Measurements from ENCODE around the gene ABHD4. TPM values are rescaled to one million over a fixed set of nuclear protein-coding genes. Genes with fewer than 3 reads are reported as not detected.

The ABHD4 gene
- total and polyA plus RNA-seq, 10 of the 15 experiments (the other 5 are each of a cell fraction or from before 2014, with no cell fraction given) = 5.4 to 28.7 (median 10.8) TPM

DNA sequence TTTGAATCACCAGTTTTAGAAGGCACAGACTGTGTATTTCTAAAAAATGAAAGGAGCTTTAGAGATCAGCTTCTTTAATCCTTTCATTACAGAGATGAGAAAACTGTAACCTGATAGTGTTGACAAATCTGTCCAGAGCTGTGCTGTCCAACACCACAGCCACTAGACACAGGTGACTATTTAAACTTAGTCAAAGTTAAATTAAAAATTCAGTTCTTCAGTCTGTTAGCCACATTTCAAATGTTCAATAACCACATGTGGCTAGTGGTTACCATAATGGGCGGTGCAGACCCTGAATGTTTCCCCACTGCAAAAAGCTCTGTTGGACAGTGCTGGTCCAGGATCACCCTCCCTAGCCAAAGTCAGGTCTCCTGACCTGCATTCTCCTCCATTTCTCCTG, 30.7 kb upstream of the ABHD4 start (continued):
- TF ChIP-seq SKIL (IDR thresholded peaks at IDR 0.05; ENCODE audit: low read depth, poor library complexity, severe bottlenecking) (peak; percentile 16), RELB (IDR thresholded peaks at IDR 0.05; ENCODE audit: low read depth) (no peak), RUNX3 (IDR thresholded peaks at IDR 0.05; ENCODE audit: low read length) (peak; percentile 82), ZNF207 (IDR thresholded peaks at IDR 0.05; ENCODE audit: borderline replicate concordance) (no peak), ZZZ3 (IDR thresholded peaks at IDR 0.05; ENCODE audit: control insufficient read depth, insufficient read length, low read depth) (no peak), CBFB (IDR thresholded peaks at IDR 0.05; ENCODE audit: low read depth) (no peak), SREBF1 (IDR thresholded peaks at IDR 0.05; ENCODE audit: low read length) (no peak), NFYA (IDR thresholded peaks at IDR 0.05; ENCODE audit: borderline replicate concordance, low read depth, low read length) (no peak), DPF2 (IDR thresholded peaks at IDR 0.05) (0 out of 2 replicates have a peak, but pooled peaks have one; percentile 20), CREM (IDR thresholded peaks at IDR 0.05; ENCODE audit: low read depth) (no peak), BACH1 (IDR thresholded peaks at IDR 0.05; ENCODE audit: borderline replicate concordance) (no peak; the same call in 1 of the 2 replicates), SIN3A (IDR thresholded peaks at IDR 0.05; ENCODE audit: low read depth, low read length) (no peak), POLR2A (IDR thresholded peaks at IDR 0.05; ENCODE audit: low read depth, low read length) (no peak), KAT2A (conservative IDR thresholded peaks at IDR 0.05; ENCODE audit: control insufficient read depth, low read depth, low read length) (no peak), NBN (IDR thresholded peaks at IDR 0.05) (no peak), ATF7 (IDR thresholded peaks at IDR 0.05; ENCODE audit: low read depth) (0 out of 2 replicates have a peak, but pooled peaks have one; percentile 16), BCLAF1 (IDR thresholded peaks at IDR 0.05) (no peak)
- TF ChIP-seq, protein P1, sequence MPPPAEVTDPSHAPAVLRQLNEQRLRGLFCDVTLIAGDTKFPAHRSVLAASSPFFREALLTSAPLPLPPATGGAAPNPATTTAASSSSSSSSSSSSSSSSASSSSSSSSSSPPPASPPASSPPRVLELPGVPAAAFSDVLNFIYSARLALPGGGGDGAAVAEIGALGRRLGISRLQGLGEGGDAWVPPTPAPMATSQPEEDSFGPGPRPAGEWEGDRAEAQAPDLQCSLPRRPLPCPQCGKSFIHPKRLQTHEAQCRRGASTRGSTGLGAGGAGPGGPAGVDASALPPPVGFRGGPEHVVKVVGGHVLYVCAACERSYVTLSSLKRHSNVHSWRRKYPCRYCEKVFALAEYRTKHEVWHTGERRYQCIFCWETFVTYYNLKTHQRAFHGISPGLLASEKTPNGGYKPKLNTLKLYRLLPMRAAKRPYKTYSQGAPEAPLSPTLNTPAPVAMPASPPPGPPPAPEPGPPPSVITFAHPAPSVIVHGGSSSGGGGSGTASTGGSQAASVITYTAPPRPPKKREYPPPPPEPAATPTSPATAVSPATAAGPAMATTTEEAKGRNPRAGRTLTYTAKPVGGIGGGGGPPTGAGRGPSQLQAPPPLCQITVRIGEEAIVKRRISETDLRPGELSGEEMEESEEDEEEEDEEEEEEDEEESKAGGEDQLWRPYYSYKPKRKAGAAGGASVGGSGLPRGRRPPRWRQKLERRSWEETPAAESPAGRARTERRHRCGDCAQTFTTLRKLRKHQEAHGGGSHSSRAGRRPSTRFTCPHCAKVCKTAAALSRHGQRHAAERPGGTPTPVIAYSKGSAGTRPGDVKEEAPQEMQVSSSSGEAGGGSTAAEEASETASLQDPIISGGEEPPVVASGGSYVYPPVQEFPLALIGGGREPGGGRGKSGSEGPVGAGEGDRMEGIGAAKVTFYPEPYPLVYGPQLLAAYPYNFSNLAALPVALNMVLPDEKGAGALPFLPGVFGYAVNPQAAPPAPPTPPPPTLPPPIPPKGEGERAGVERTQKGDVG (CRISPR knock-in tag; IDR thresholded peaks at IDR 0.05) = no peak
- TF ChIP-seq, protein P2, sequence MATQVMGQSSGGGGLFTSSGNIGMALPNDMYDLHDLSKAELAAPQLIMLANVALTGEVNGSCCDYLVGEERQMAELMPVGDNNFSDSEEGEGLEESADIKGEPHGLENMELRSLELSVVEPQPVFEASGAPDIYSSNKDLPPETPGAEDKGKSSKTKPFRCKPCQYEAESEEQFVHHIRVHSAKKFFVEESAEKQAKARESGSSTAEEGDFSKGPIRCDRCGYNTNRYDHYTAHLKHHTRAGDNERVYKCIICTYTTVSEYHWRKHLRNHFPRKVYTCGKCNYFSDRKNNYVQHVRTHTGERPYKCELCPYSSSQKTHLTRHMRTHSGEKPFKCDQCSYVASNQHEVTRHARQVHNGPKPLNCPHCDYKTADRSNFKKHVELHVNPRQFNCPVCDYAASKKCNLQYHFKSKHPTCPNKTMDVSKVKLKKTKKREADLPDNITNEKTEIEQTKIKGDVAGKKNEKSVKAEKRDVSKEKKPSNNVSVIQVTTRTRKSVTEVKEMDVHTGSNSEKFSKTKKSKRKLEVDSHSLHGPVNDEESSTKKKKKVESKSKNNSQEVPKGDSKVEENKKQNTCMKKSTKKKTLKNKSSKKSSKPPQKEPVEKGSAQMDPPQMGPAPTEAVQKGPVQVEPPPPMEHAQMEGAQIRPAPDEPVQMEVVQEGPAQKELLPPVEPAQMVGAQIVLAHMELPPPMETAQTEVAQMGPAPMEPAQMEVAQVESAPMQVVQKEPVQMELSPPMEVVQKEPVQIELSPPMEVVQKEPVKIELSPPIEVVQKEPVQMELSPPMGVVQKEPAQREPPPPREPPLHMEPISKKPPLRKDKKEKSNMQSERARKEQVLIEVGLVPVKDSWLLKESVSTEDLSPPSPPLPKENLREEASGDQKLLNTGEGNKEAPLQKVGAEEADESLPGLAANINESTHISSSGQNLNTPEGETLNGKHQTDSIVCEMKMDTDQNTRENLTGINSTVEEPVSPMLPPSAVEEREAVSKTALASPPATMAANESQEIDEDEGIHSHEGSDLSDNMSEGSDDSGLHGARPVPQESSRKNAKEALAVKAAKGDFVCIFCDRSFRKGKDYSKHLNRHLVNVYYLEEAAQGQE (IDR thresholded peaks at IDR 0.05; ENCODE audit: low read depth, low read length) = no peak
